ENCODE data around the gene CCR6. TPM values are rescaled to one million over a fixed set of nuclear protein-coding genes. Genes with fewer than 3 reads are reported as not detected.

Gene CCR6
- total and polyA plus RNA-seq, 10 of the 15 experiments (the other 5 are each of a cell fraction or from before 2014, with no cell fraction given) = 2.2 to 7.6 (median 6.7) TPM

- TF ChIP-seq ATF2 (IDR thresholded peaks at IDR 0.05; ENCODE audit: low read length) = no peak
- no peak for TF ChIP-seq STAT3 (IDR thresholded peaks at IDR 0.05; ENCODE audit: low read depth, low read length)
- TF ChIP-seq JUND (IDR thresholded peaks at IDR 0.05; ENCODE audit: low read depth, low read length) = no peak
- 0 out of 2 replicates have a peak, but pooled peaks have one; percentile 55 for TF ChIP-seq ZNF24 (IDR thresholded peaks at IDR 0.05)
- TF ChIP-seq, protein P1, sequence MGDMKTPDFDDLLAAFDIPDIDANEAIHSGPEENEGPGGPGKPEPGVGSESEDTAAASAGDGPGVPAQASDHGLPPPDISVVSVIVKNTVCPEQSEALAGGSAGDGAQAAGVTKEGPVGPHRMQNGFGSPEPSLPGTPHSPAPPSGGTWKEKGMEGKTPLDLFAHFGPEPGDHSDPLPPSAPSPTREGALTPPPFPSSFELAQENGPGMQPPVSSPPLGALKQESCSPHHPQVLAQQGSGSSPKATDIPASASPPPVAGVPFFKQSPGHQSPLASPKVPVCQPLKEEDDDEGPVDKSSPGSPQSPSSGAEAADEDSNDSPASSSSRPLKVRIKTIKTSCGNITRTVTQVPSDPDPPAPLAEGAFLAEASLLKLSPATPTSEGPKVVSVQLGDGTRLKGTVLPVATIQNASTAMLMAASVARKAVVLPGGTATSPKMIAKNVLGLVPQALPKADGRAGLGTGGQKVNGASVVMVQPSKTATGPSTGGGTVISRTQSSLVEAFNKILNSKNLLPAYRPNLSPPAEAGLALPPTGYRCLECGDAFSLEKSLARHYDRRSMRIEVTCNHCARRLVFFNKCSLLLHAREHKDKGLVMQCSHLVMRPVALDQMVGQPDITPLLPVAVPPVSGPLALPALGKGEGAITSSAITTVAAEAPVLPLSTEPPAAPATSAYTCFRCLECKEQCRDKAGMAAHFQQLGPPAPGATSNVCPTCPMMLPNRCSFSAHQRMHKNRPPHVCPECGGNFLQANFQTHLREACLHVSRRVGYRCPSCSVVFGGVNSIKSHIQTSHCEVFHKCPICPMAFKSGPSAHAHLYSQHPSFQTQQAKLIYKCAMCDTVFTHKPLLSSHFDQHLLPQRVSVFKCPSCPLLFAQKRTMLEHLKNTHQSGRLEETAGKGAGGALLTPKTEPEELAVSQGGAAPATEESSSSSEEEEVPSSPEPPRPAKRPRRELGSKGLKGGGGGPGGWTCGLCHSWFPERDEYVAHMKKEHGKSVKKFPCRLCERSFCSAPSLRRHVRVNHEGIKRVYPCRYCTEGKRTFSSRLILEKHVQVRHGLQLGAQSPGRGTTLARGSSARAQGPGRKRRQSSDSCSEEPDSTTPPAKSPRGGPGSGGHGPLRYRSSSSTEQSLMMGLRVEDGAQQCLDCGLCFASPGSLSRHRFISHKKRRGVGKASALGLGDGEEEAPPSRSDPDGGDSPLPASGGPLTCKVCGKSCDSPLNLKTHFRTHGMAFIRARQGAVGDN (IDR thresholded peaks at IDR 0.05) = peak; percentile 99
- TF ChIP-seq HCFC1 (IDR thresholded peaks at IDR 0.05; ENCODE audit: low read length) = 0 out of 2 replicates have a peak, but pooled peaks have one; percentile 6
- TF ChIP-seq POLR2AphosphoS2 (IDR thresholded peaks at IDR 0.05; ENCODE audit: low read depth, low read length) = peak; percentile 93
- peak; percentile 84 for TF ChIP-seq RELA (IDR thresholded peaks at IDR 0.05; ENCODE audit: borderline replicate concordance, partially characterized antibody)
- peak in 1 of 2 experiments; percentile 47; a peak in 1 of 4 replicates for TF ChIP-seq ETV6 (conservative IDR thresholded peaks at IDR 0.05 in 1 of 2, IDR thresholded peaks at IDR 0.05 in 1 of 2; ENCODE audit: borderline replicate concordance in 1 of 2, low read depth in 1 of 2)
- peak; percentile 92 for TF ChIP-seq BACH1 (IDR thresholded peaks at IDR 0.05; ENCODE audit: borderline replicate concordance)
- TF ChIP-seq ZSCAN29 (IDR thresholded peaks at IDR 0.05) = peak; percentile 64; the same call in 1 of the 2 replicates
- TF ChIP-seq MYC (IDR thresholded peaks at IDR 0.05; ENCODE audit: insufficient read depth, insufficient read length, insufficient replicate concordance, low read length, severe bottlenecking) = peak; percentile 87
- peak; percentile 82 for TF ChIP-seq IKZF2 (IDR thresholded peaks at IDR 0.05)
- peak; percentile 71 for TF ChIP-seq CUX1 (IDR thresholded peaks at IDR 0.05; ENCODE audit: insufficient replicate concordance, low read depth, low read length)
- TF ChIP-seq TCF12 (IDR thresholded peaks at IDR 0.05; ENCODE audit: low read depth, low read length) = 0 out of 2 replicates have a peak, but pooled peaks have one; percentile 59
- peak; percentile 69; the same call in 1 of the 2 replicates for TF ChIP-seq CBFB (IDR thresholded peaks at IDR 0.05; ENCODE audit: low read depth)
- TF ChIP-seq EZH2 (IDR thresholded peaks at IDR 0.05; ENCODE audit: borderline replicate concordance, control insufficient read depth, low read depth, low read length) = no peak
- no peak for TF ChIP-seq ZNF217 (IDR thresholded peaks at IDR 0.05)
- no peak for TF ChIP-seq PAX8 (IDR thresholded peaks at IDR 0.05)
- TF ChIP-seq SREBF1 (IDR thresholded peaks at IDR 0.05; ENCODE audit: low read length) = 0 out of 2 replicates have a peak, but pooled peaks have one; percentile 3
- no peak for TF ChIP-seq CHD4 (IDR thresholded peaks at IDR 0.05)
Observed at GRCh38 chr6:167093922-167094432, 28.9 kb upstream of the CCR6 start (continued).

Measured in GM12878 (cell line).